GM12878 (cell line): Measurements from ENCODE around the gene ADGRG1. TPM values are rescaled to one million over a fixed set of nuclear protein-coding genes. Genes with fewer than 3 reads are reported as not detected.

Experiments used
- ATAC-seq: fragments of 200-7000 bp; cut with Tn5 transposase; 3 replicates; pipeline ENCODE4 v1.9.1; 2020; ENCODE audit warnings: mild to moderate bottlenecking, moderate library complexity
- BruUV-seq: library from RNA; stranded (reverse); fragments of 400-500 nt; replicated peaks from 2 replicates; lab custom pipeline; 2021; lab: Mats Ljungman, UMichigan
- CTCF ChIA-PET: fragments of 300-600 bp; sonication (Branson Sonifier 250); formaldehyde crosslinking; extraction: SDS; loops from one replicate; lab custom pipeline; 2021; ENCODE audit warnings: inconsistent platforms; lab: Yijun Ruan, JAX
- POLR2A ChIA-PET: fragments of 350-600 bp; formaldehyde crosslinking; extraction: SDS; loops from one replicate; lab custom pipeline; 2021; ENCODE audit warnings: inconsistent platforms; lab: Charles Lee
- RAD21 ChIA-PET: fragments of 300-600 bp; sonication (Branson Sonifier 250); formaldehyde crosslinking; loops from one replicate; lab custom pipeline; 2023; ENCODE audit warnings: antibody characterized with exemption; ENCODE audit not compliant: unreplicated experiment; lab: Charles Lee
- SMC1A ChIA-PET: fragments of 300-600 bp; sonication (Branson Sonifier 250); formaldehyde crosslinking; loops from one replicate; lab custom pipeline; 2023; ENCODE audit not compliant: unreplicated experiment, uncharacterized antibody; lab: Charles Lee
- DNase-seq: peaks from one replicate; pipeline ENCODE4 v3.0.0-alpha.2; 2011; ENCODE audit warnings: low read depth, low spot score
- FAIRE-seq: peaks from 3 replicates; lab custom pipeline; 2011; peaks lifted over from hg19 to GRCh38; lab: Jason Lieb, UNC
- H2AFZ ChIP-seq: 2 replicates; pipeline ENCODE4 v1.6.0; 2011; ENCODE audit warnings: low read depth, low read length, control low read depth; ENCODE audit not compliant: control insufficient read depth
- H3K27ac ChIP-seq: 2 replicates; pipeline ENCODE4 v1.5.1; 2011; ENCODE audit warnings: control low read depth; ENCODE audit not compliant: control insufficient read depth, insufficient read depth
- H3K27me3 ChIP-seq, 2 experiments: replicated peaks in 1 of 2; 2 replicates each; pipeline versions ENCODE4 v1.6.0 to v1.6.1; 2011; ENCODE audit warnings: low read length in 1 of 2; ENCODE audit not compliant: control insufficient read depth in 2 of 2, insufficient read depth in 2 of 2
- H3K36me3 ChIP-seq, 2 experiments: 2 replicates each; pipeline ENCODE4 v1.5.1; 2011; ENCODE audit warnings: low read length in 1 of 2; ENCODE audit not compliant: control insufficient read depth in 2 of 2, insufficient read depth in 2 of 2
- H3K4me1 ChIP-seq: 2 replicates; pipeline ENCODE4 v1.6.1; 2011; ENCODE audit warnings: mild to moderate bottlenecking, low read length, moderate library complexity, mixed read lengths; ENCODE audit not compliant: control insufficient read depth, insufficient read depth
- H3K4me2 ChIP-seq: 2 replicates; pipeline ENCODE4 v1.6.0; 2011; ENCODE audit warnings: control low read depth; ENCODE audit not compliant: control insufficient read depth, insufficient read depth
- H3K4me3 ChIP-seq: fragments of 200-600 bp; sonication (generic); 2 replicates; pipeline ENCODE4 v1.5.1; 2016
- H3K79me2 ChIP-seq: 2 replicates; pipeline ENCODE4 v1.6.0; 2011; ENCODE audit warnings: low read length; ENCODE audit not compliant: control insufficient read depth, insufficient read depth
- H3K9ac ChIP-seq: 2 replicates; pipeline ENCODE4 v1.8.0; 2011; ENCODE audit warnings: low read length, control low read depth, mixed read lengths; ENCODE audit not compliant: control insufficient read depth, insufficient read depth
- H3K9me3 ChIP-seq: replicated peaks from 3 replicates; pipeline ENCODE4 v1.5.1; 2011; ENCODE audit warnings: mild to moderate bottlenecking, low read length; ENCODE audit not compliant: control insufficient read depth, insufficient read depth
- H4K20me1 ChIP-seq: 2 replicates; pipeline ENCODE4 v1.6.0; 2011; ENCODE audit not compliant: control insufficient read depth, insufficient read depth
- ATF2 ChIP-seq: IDR thresholded peaks from 2 replicates; pipeline ENCODE4 v1.6.1; 2012; ENCODE audit warnings: low read length, inconsistent platforms
- BCL3 ChIP-seq: IDR thresholded peaks from 2 replicates; pipeline ENCODE4 v1.6.1; 2011; ENCODE audit warnings: borderline replicate concordance, low read depth, mild to moderate bottlenecking, moderate library complexity, low read length; ENCODE audit not compliant: insufficient read depth, poor library complexity, severe bottlenecking
- ELK1 ChIP-seq: IDR thresholded peaks from 2 replicates; pipeline ENCODE4 v1.6.1; 2012; ENCODE audit warnings: low read depth, low read length, improper control_type of control experiment
- EP300 ChIP-seq, 2 experiments: fragments of 150-350 bp in 1 of 2; IDR thresholded peaks; 2 replicates each; pipeline ENCODE4 v1.6.1; 2011 to 2012; ENCODE audit warnings: low read depth in 2 of 2, low read length in 2 of 2, borderline replicate concordance in 1 of 2, improper control_type of control experiment in 1 of 2, inconsistent platforms in 1 of 2; ENCODE audit not compliant: control insufficient read depth in 1 of 2
- FOXK2 ChIP-seq: fragments of 450-650 bp; IDR thresholded peaks from 2 replicates; pipeline ENCODE4 v1.6.1; 2017; ENCODE audit warnings: mild to moderate bottlenecking, moderate library complexity
- RAD51 ChIP-seq: fragments of 450-650 bp; IDR thresholded peaks from 2 replicates; pipeline ENCODE4 v1.6.1; 2016; ENCODE audit warnings: moderate library complexity, mild to moderate bottlenecking, inconsistent platforms
- RFX5 ChIP-seq: IDR thresholded peaks from 2 replicates; pipeline ENCODE4 v1.6.1; 2011; ENCODE audit warnings: low read depth, low read length, improper control_type of control experiment
- RUNX3 ChIP-seq: IDR thresholded peaks from 2 replicates; pipeline ENCODE4 v1.6.1; 2012; ENCODE audit warnings: low read length, inconsistent platforms
- SREBF2 ChIP-seq: IDR thresholded peaks from 2 replicates; pipeline ENCODE4 v1.6.1; 2012; ENCODE audit warnings: mild to moderate bottlenecking, low read length
- WGBS: methylation state at CpG from one replicate; pipeline ENCODE4 v1.1.6; 2016; ENCODE audit warnings: low lambda C conversion rate; ENCODE audit not compliant: insufficient replicate concordance, insufficient coverage; ENCODE audit errors: missing lambda C conversion rate; 5-methylcytosine and 5-hydroxymethylcytosine counted together
- in situ Hi-C: fragments of 300-500 bp; cut with MboI; formaldehyde crosslinking; loops from 9 replicates; pipeline ENCODE4 v1.14.3; 2018; ENCODE audit warnings: mixed read lengths
- intact Hi-C: fragments of 100-400 bp; cut with micrococcal nuclease; formaldehyde crosslinking; loops from one replicate; pipeline ENCODE4 v1.14.2; 2022; ENCODE audit not compliant: unreplicated experiment
- polyA plus RNA-seq, 11 experiments: library from polyadenylated mRNA; depleted of rRNA in 4 of 11; unstranded in 6 of 11; stranded (reverse) in 5 of 11; fragments of >200 nt; fragmentation: Nextera tagmentation in 4 of 11; fragmentation: Illumina TruSeq in 1 of 11; extraction: Ambion mirVana in 4 of 11; extraction: Trizol in 1 of 11; gene quantifications; 1 replicate in 1 of 11; 2 replicates in 10 of 11; pipeline versions ENCODE4 v1.2.1 to v1.2.3, GENCODE V29; 2011 to 2016; ENCODE audit warnings: inconsistent platforms in 2 of 11, missing spikeins in 2 of 11, low read depth in 1 of 11
- total RNA-seq, 4 experiments: library from RNA; depleted of rRNA in 3 of 4; stranded (reverse); fragments of >200 nt in 3 of 4; fragmentation: Illumina TruSeq in 1 of 4; extraction: Trizol in 1 of 4; gene quantifications; 2 replicates each; pipeline versions ENCODE4 v1.2.1 to v1.2.3, GENCODE V29; 2013 to 2021

ADGRG1 gene
- total and polyA plus RNA-seq, 10 of the 15 experiments (the other 5 are each of a cell fraction or from before 2014, with no cell fraction given): 0.07 to 2.0 (median 0.75) TPM

- FAIRE-seq (no peak), ATAC-seq (no peak), DNase-seq (no peak)
- no peak overlapping the region for H3K27ac ChIP-seq
- no peak overlapping the region; the same call in 1 of the 2 replicates for H3K4me2 ChIP-seq
- SMC1A ChIA-PET: interaction anchor here (0.5 to 5.8 kb wide), 5 partner anchors 13 to 60 kb away, joined by 3 to 53 read pairs (median 5); no protein-coding TSS in a partner anchor
- peaks cover 3% of the 10 kb centered on the region; the same call in 1 of the 3 replicates for H3K9me3 ChIP-seq
- no peak overlapping the region for H3K9ac ChIP-seq
- H3K4me3 ChIP-seq: no peak overlapping the region
- WGBS: 33% methylated on average over 7 of the region's 7 CpGs
- BruUV-seq: no TSS peak
- in situ Hi-C loops (loop anchor here (10.0 kb wide), 1 partner anchor 416 kb away; the partner anchor contains the start of genes USB1 and ZNF319), intact Hi-C loops (no loop called here)
- RAD21 ChIA-PET: interaction anchor here (0.7 to 5.4 kb wide), 7 partner anchors 8 to 60 kb away, joined by 3 to 75 read pairs (median 5); no protein-coding TSS in a partner anchor
- no peak overlapping the region for H2AFZ ChIP-seq
- CTCF ChIA-PET: interaction anchor here (0.7 to 14.8 kb wide), 7 partner anchors 9 to 356 kb away, joined by 4 to 197 read pairs (median 19); no protein-coding TSS in a partner anchor
- H3K36me3 ChIP-seq: no peaks in the 10 kb centered on the region
- peaks cover 23% of the 10 kb centered on the region for H3K4me1 ChIP-seq
- TF ChIP-seq EP300 (IDR thresholded peaks at IDR 0.05; ENCODE audit: borderline replicate concordance in 1 of 2, control insufficient read depth in 1 of 2, low read depth in 2 of 2, low read length in 2 of 2) (no peak), ATF2 (no peak), FOXK2 (no peak), SREBF2 (no peak), RAD51 (no peak), RUNX3 (no peak), ELK1 (no peak), BCL3 (no peak), RFX5 (no peak)
- TF ChIP-seq, all 136 proteins: peak for 0
- POLR2A ChIA-PET: interaction anchor here (0.6 to 1.1 kb wide), 4 partner anchors 13 to 1526 kb away, joined by 4 to 8 read pairs (median 6); partner anchors contain the start of gene ADGRG5
- no peaks in the 10 kb centered on the region for H3K79me2 ChIP-seq
- H3K27me3 ChIP-seq: no peaks in the 10 kb centered on the region
- H4K20me1 ChIP-seq: no peaks in the 10 kb centered on the region
These were observed 39.6 kb upstream of the ADGRG1 start for GRCh38 chr16:57588831-57589230.
